H9 (cell line): ENCODE results near the gene RCN1. TPM values are rescaled to one million over a fixed set of nuclear protein-coding genes. Genes with fewer than 3 reads are reported as not detected.

Experiments used
- DNase-seq: peaks from one replicate; pipeline ENCODE4 v3.0.0-alpha.2; 2017
- H2AFZ ChIP-seq: one replicate; pipeline ENCODE4 v1.6.1; 2013; ENCODE audit warnings: mild to moderate bottlenecking, low read length, control low read depth, moderate library complexity
- H2AK5ac ChIP-seq: 2 replicates; pipeline ENCODE4 v1.6.1; 2013; ENCODE audit warnings: low read length, control low read depth, mixed read lengths; ENCODE audit not compliant: insufficient read length
- H2BK120ac ChIP-seq: one replicate; pipeline ENCODE4 v1.6.1; 2013; ENCODE audit warnings: low read depth, mild to moderate bottlenecking, low read length, control low read depth, inconsistent platforms; ENCODE audit not compliant: poor library complexity, severe bottlenecking
- H2BK12ac ChIP-seq: 2 replicates; pipeline ENCODE4 v1.6.1; 2013; ENCODE audit warnings: low read length, control low read depth, mixed read lengths, low read depth; ENCODE audit not compliant: insufficient read length
- H2BK15ac ChIP-seq: 2 replicates; pipeline ENCODE4 v1.6.1; 2013; ENCODE audit warnings: low read depth, low read length, control low read depth
- H2BK20ac ChIP-seq: one replicate; pipeline ENCODE4 v1.6.1; 2013; ENCODE audit warnings: low read depth, mild to moderate bottlenecking, low read length, control low read depth, inconsistent platforms; ENCODE audit not compliant: poor library complexity, severe bottlenecking
- H2BK5ac ChIP-seq: 2 replicates; pipeline ENCODE4 v1.6.1; 2013; ENCODE audit warnings: low read length, control low read depth, mixed read lengths; ENCODE audit not compliant: insufficient read length
- H3K14ac ChIP-seq: 2 replicates; pipeline ENCODE4 v1.6.1; 2013; ENCODE audit warnings: low read length, control low read depth; ENCODE audit not compliant: insufficient read depth
- H3K18ac ChIP-seq: 2 replicates; pipeline ENCODE4 v1.6.1; 2013; ENCODE audit warnings: low read depth, mild to moderate bottlenecking, mixed read lengths, low read length, control low read depth; ENCODE audit not compliant: insufficient read length
- H3K23ac ChIP-seq: 2 replicates; pipeline ENCODE4 v1.6.1; 2013; ENCODE audit warnings: low read length, control low read depth, mixed read lengths, low read depth; ENCODE audit not compliant: insufficient read length
- H3K23me2 ChIP-seq: 2 replicates; pipeline ENCODE4 v1.6.1; 2013; ENCODE audit warnings: low read depth, mild to moderate bottlenecking, mixed read lengths, low read length, control low read depth; ENCODE audit not compliant: insufficient read length, poor library complexity, severe bottlenecking
- H3K27ac ChIP-seq: 2 replicates; pipeline ENCODE4 v1.5.1; 2013; ENCODE audit warnings: low read length, control low read depth, mixed read lengths, low read depth; ENCODE audit not compliant: insufficient read length
- H3K27me3 ChIP-seq: 2 replicates; pipeline ENCODE4 v1.6.1; 2013; ENCODE audit warnings: low read length, control low read depth, inconsistent platforms; ENCODE audit not compliant: insufficient read depth
- H3K4ac ChIP-seq: 2 replicates; pipeline ENCODE4 v1.6.1; 2013; ENCODE audit warnings: low read depth, mild to moderate bottlenecking, control low read depth, inconsistent platforms, low read length, moderate library complexity
- H3K4me1 ChIP-seq: 2 replicates; pipeline ENCODE4 v1.6.1; 2013; ENCODE audit warnings: low read length, control low read depth, inconsistent platforms; ENCODE audit not compliant: insufficient read depth
- H3K4me2 ChIP-seq: 2 replicates; pipeline ENCODE4 v1.6.1; 2013; ENCODE audit warnings: low read length, control low read depth, mixed read lengths; ENCODE audit not compliant: insufficient read length, insufficient read depth
- H3K56ac ChIP-seq: 2 replicates; pipeline ENCODE4 v1.6.1; 2013; ENCODE audit warnings: low read depth, mild to moderate bottlenecking, mixed read lengths, low read length, control low read depth; ENCODE audit not compliant: insufficient read length
- H3K79me1 ChIP-seq: 2 replicates; pipeline ENCODE4 v1.6.1; 2013; ENCODE audit warnings: low read depth, mild to moderate bottlenecking, moderate library complexity, low read length, control low read depth, inconsistent platforms; ENCODE audit not compliant: insufficient read depth, poor library complexity, severe bottlenecking
- H3K79me2 ChIP-seq: 2 replicates; pipeline ENCODE4 v1.6.1; 2013; ENCODE audit warnings: low read length, control low read depth, inconsistent platforms; ENCODE audit not compliant: insufficient read depth
- H3K9ac ChIP-seq: 2 replicates; pipeline ENCODE4 v1.6.1; 2013; ENCODE audit warnings: low read length, control low read depth, mixed read lengths; ENCODE audit not compliant: insufficient read length; ENCODE audit errors: extremely low read depth
- H3K9me3 ChIP-seq: one replicate; pipeline ENCODE4 v1.6.1; 2013; ENCODE audit warnings: low read depth, low read length, inconsistent platforms; ENCODE audit not compliant: control insufficient read depth
- H3T11ph ChIP-seq: one replicate; pipeline ENCODE4 v1.6.1; 2013; ENCODE audit warnings: mild to moderate bottlenecking, low read length, control low read depth, inconsistent platforms
- H4K20me1 ChIP-seq: one replicate; pipeline ENCODE4 v1.6.1; 2013; ENCODE audit not compliant: control insufficient read depth, insufficient read length, insufficient read depth
- H4K5ac ChIP-seq: 2 replicates; pipeline ENCODE4 v1.6.1; 2013; ENCODE audit warnings: low read depth, mild to moderate bottlenecking, mixed read lengths, low read length, control low read depth; ENCODE audit not compliant: insufficient read length
- H4K8ac ChIP-seq: replicated peaks from 2 replicates; pipeline ENCODE4 v1.6.1; 2013; ENCODE audit warnings: low read length, control low read depth, mixed read lengths, low read depth; ENCODE audit not compliant: insufficient read length
- H4K91ac ChIP-seq: 2 replicates; pipeline ENCODE4 v1.6.1; 2013; ENCODE audit warnings: low read depth, mild to moderate bottlenecking, moderate library complexity, mixed read lengths, low read length, control low read depth; ENCODE audit not compliant: insufficient read length
- H3K27ac Mint-ChIP-seq, 3 experiments: 2 replicates in 2 of 3; 3 replicates in 1 of 3; pipeline ENCODE4 v1.8.0; 2020 to 2021; ENCODE audit warnings: mixed read lengths in 3 of 3, mild to moderate bottlenecking in 1 of 3, moderate library complexity in 1 of 3
- H3K27me3 Mint-ChIP-seq: 2 replicates; pipeline ENCODE4 v1.8.0; 2021; ENCODE audit warnings: low read depth, mild to moderate bottlenecking, moderate library complexity, mixed read lengths
- H3K36me3 Mint-ChIP-seq, 3 experiments: 2 replicates in 2 of 3; 3 replicates in 1 of 3; pipeline ENCODE4 v1.8.0; 2020 to 2021; ENCODE audit warnings: low read depth in 3 of 3, mixed read lengths in 3 of 3; ENCODE audit not compliant: insufficient read depth in 1 of 3
- H3K4me1 Mint-ChIP-seq, 2 experiments: 2 replicates each; pipeline ENCODE4 v1.8.0; 2020; ENCODE audit warnings: mixed read lengths in 2 of 2
- H3K4me3 Mint-ChIP-seq, 2 experiments: 2 replicates in 1 of 2; 3 replicates in 1 of 2; pipeline ENCODE4 v1.8.0; 2020 to 2021; ENCODE audit warnings: mild to moderate bottlenecking in 2 of 2, mixed read lengths in 2 of 2, moderate library complexity in 1 of 2
- H3K9me3 Mint-ChIP-seq, 2 experiments: 2 replicates in 1 of 2; 3 replicates in 1 of 2; pipeline ENCODE4 v1.8.0; 2020; ENCODE audit warnings: mild to moderate bottlenecking in 2 of 2, mixed read lengths in 2 of 2, moderate library complexity in 1 of 2
- CTCF ChIP-seq: fragments of 200-600 bp; sonication (generic); conservative IDR thresholded peaks from 3 replicates; pipeline ENCODE4 v1.8.0; 2021; ENCODE audit warnings: antibody characterized with exemption, mild to moderate bottlenecking
- WGBS: extraction: QIAGEN DNeasy Blood & Tissue Kit; methylation state at CpG from one replicate; pipeline ENCODE4 v1.1.7; 2013; ENCODE audit warnings: missing lambda C conversion rate, low lambda C conversion rate, mixed read lengths; ENCODE audit not compliant: insufficient read length; ENCODE audit errors: extremely low coverage; 5-methylcytosine and 5-hydroxymethylcytosine counted together
- total RNA-seq: library from RNA; stranded (reverse); gene quantifications from 2 replicates; pipeline ENCODE4 v1.2.1, GENCODE V29; 2021

The RCN1 gene
- total RNA-seq, 1 experiment from 2014 or later, result 109 TPM

GRCh38 chr11:32092581-32093170, 1.8 kb downstream of the RCN1 start:
- H3K4me1 Mint-ChIP-seq, result peaks cover 27 to 37% of the 10 kb centered on the region in 2 experiments
- Histone ChIP-seq H2BK12ac (no peak overlapping the region), H4K8ac (no peak overlapping the region), H3K23me2 (peaks cover 8% of the 10 kb centered on the region), H4K20me1 (no peaks in the 10 kb centered on the region), H3K9me3 (no peaks in the 10 kb centered on the region), H3K14ac (no peak overlapping the region), H3K4me1 (no peaks in the 10 kb centered on the region; the same call in 1 of the 2 replicates), H4K91ac (no peak overlapping the region), H3K27ac (no peak overlapping the region), H2AK5ac (no peak overlapping the region), H3K27me3 (no peaks in the 10 kb centered on the region), H2AFZ (no peak overlapping the region), H3K23ac (no peak overlapping the region), H2BK20ac (no peak overlapping the region), H3K56ac (no peak overlapping the region), H4K5ac (no peak overlapping the region), H3K4me2 (peak overlapping the region; percentile 45), H3T11ph (no peak overlapping the region), H3K9ac (peak overlapping the region; percentile 33), H3K4ac (no peak overlapping the region), H3K18ac (no peak overlapping the region), H2BK120ac (no peak overlapping the region), H2BK5ac (no peak overlapping the region), H3K79me2 (peaks cover 30% of the 10 kb centered on the region; the same call in 1 of the 2 replicates), H3K79me1 (peaks cover 12% of the 10 kb centered on the region), H2BK15ac (no peak overlapping the region)
- WGBS, result no CpG with 5 or more reads among the region's 4 CpGs
- no peaks in the 10 kb centered on the region for H3K9me3 Mint-ChIP-seq
- peaks cover 24 to 36% (median 27%) of the 10 kb centered on the region in 3 experiments for H3K36me3 Mint-ChIP-seq
- TF ChIP-seq CTCF, result no peak
- peaks cover 7% of the 10 kb centered on the region for H3K27me3 Mint-ChIP-seq
- 0 out of 7 replicates have a peak overlapping the region, but pooled peaks of 1 of the 3 experiments have one; percentile 28 for H3K27ac Mint-ChIP-seq
- peak overlapping the region; percentile 81 to 90 for H3K4me3 Mint-ChIP-seq
- DNase-seq, result no peak
